Ishikawa (cell line): ENCODE measurements around the gene BRWD1.

Experiments used
- CREB1 ChIP-seq: IDR thresholded peaks from 2 replicates; pipeline ENCODE4 v1.6.1; 2012; ENCODE audit warnings: low read depth
- EP300 ChIP-seq: IDR thresholded peaks from 2 replicates; pipeline ENCODE4 v1.6.1; 2012; ENCODE audit warnings: borderline replicate concordance
- FOXM1 ChIP-seq: IDR thresholded peaks from 2 replicates; pipeline ENCODE4 v1.6.1; 2012; ENCODE audit warnings: low read depth, borderline replicate concordance
- NFIC ChIP-seq: IDR thresholded peaks from 2 replicates; pipeline ENCODE4 v1.6.1; 2012
- RAD21 ChIP-seq: IDR thresholded peaks from 2 replicates; pipeline ENCODE4 v1.6.1; 2012; ENCODE audit warnings: low read depth
- REST ChIP-seq: IDR thresholded peaks from 2 replicates; pipeline ENCODE4 v1.6.1; 2012; ENCODE audit warnings: low read depth, mild to moderate bottlenecking
- TAF1 ChIP-seq: IDR thresholded peaks from 2 replicates; pipeline ENCODE4 v1.6.1; 2012; ENCODE audit warnings: low read depth, mild to moderate bottlenecking
- TCF12 ChIP-seq: IDR thresholded peaks from 2 replicates; pipeline ENCODE4 v1.6.1; 2012; ENCODE audit warnings: low read depth
- TEAD4 ChIP-seq: IDR thresholded peaks from 2 replicates; pipeline ENCODE4 v1.6.1; 2012
- USF1 ChIP-seq: IDR thresholded peaks from 2 replicates; pipeline ENCODE4 v1.6.1; 2012
- YY1 ChIP-seq: IDR thresholded peaks from 2 replicates; pipeline ENCODE4 v1.6.1; 2012; ENCODE audit warnings: low read depth

GRCh38 chr21:39232861-39233291 lies 80.6 kb downstream of the BRWD1 start:
- TF ChIP-seq EP300 (no peak), REST (no peak), CREB1 (no peak), TAF1 (no peak), NFIC (no peak), TCF12 (no peak), USF1 (no peak), YY1 (no peak), TEAD4 (no peak), FOXM1 (no peak), RAD21 (no peak)
